Measurements from ENCODE around the gene ACTR2. TPM values are rescaled to one million over a fixed set of nuclear protein-coding genes. Genes with fewer than 3 reads are reported as not detected.

Gene ACTR2
- total RNA-seq, 4 donors from 2014 or later, result 38.7 to 157 (median 118) TPM

DNA sequence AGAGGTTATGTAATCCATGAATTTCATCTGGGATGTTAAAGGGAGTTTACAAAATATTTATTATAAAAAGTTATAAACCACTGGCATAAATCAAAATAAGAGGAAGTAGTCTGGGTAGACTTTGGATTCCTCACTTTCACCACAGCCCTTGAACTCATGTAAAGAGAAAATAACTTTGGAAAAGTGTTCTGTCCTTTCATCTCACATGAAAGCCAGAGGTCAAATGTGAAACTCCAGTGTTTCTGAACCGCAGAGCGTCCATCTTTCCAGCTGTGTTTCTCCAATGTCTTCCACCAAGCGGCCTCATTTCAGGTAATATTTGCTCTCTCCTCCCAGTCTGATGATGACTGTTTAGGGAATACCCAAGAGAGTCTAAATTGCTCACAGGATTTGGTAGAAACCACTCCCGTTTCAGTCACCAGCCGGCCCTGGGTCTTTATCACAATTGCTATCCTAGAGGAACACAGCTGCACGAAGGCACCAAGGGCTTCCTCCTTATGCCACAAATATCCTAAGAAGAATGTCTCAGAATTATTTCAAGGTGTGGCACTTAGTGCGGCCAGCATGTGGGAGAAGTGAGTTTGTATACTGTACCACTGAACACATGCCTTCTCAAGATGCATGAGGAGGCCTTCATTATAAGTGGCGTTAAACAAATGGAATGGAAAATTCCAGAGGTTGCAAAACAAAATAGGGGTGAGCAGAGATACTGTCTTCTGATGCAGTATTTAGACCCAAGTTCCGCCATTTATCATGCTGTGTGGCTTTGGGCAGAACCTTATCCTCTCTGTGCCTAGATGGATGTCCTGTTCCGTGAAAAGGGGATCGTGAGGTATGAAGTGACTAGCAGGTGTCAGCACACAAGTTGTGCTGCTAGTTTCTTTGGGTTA, 63.8 kb downstream of the ACTR2 start:
- TF ChIP-seq POLR2A (IDR thresholded peaks at IDR 0.05), result no peak
- TF ChIP-seq, protein P1, sequence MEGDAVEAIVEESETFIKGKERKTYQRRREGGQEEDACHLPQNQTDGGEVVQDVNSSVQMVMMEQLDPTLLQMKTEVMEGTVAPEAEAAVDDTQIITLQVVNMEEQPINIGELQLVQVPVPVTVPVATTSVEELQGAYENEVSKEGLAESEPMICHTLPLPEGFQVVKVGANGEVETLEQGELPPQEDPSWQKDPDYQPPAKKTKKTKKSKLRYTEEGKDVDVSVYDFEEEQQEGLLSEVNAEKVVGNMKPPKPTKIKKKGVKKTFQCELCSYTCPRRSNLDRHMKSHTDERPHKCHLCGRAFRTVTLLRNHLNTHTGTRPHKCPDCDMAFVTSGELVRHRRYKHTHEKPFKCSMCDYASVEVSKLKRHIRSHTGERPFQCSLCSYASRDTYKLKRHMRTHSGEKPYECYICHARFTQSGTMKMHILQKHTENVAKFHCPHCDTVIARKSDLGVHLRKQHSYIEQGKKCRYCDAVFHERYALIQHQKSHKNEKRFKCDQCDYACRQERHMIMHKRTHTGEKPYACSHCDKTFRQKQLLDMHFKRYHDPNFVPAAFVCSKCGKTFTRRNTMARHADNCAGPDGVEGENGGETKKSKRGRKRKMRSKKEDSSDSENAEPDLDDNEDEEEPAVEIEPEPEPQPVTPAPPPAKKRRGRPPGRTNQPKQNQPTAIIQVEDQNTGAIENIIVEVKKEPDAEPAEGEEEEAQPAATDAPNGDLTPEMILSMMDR (IDR thresholded peaks at IDR 0.05), result no peak
- H3K9me3 ChIP-seq, result no peaks in the 10 kb centered on the region
- H3K27me3 ChIP-seq, result no peaks in the 10 kb centered on the region
- no peak for DNase-seq
- H3K27ac ChIP-seq, result no peak overlapping the region
- no peak overlapping the region for H3K4me3 ChIP-seq
- no peaks in the 10 kb centered on the region for H3K36me3 ChIP-seq
- intact Hi-C loops (cut with DNase I; ENCODE audit: low total_unique reads), result no loop called here
- H3K4me1 ChIP-seq, result peaks cover 0 to 7% of the 10 kb centered on the region in 2 donors

DNA sequence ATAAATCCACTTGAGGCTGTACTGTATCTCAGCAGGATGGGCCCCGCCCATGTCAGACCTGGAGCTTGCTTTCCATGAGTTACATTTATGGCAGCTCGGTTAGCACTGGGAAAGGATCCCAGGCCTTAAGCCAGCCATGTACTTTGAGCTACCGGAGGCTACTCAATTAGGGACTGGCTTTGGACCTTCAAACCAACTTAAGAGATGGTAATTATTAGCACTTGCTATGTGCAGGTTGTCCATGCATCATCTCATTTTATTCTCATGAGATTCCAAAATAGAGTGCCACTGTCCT, 64.4 kb downstream of the ACTR2 start:
- no peak for DNase-seq
- Histone ChIP-seq H3K27ac (no peak overlapping the region), H3K4me3 (no peak overlapping the region), H3K27me3 (no peaks in the 10 kb centered on the region), H3K9me3 (no peaks in the 10 kb centered on the region), H3K36me3 (no peaks in the 10 kb centered on the region), H3K4me1 (peaks cover 0 to 7% of the 10 kb centered on the region in 2 donors)
- TF ChIP-seq POLR2A (IDR thresholded peaks at IDR 0.05), result no peak
- TF ChIP-seq, protein P1 (IDR thresholded peaks at IDR 0.05), result no peak
- intact Hi-C loops (cut with DNase I; ENCODE audit: low total_unique reads), result no loop called here

DNA sequence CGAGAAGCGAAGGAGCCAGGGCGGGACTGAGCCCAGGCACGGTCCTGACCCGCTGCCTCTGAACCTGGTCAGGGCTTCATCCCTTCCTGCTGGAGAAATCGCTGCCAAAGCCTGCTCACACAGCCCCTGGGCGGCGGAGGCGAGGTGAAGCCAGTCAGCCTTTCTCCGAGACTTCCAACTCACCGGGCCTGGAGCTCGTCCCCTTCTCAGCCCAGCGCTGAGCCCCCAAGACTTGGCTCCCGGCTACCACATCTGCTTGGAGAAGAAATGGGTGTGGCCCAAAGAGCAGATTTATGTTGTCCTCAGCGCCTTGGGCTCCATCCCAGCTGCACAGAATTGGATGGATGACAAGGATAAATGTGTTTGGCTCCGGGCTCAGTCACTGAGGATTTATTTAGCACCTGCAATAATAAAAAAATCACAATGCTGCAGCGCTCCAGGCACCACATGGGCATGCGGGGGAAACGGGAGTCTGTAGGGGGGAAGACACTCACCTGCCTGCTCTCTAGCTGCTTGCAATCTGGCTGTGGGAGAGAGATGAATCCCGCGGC, 64.9 kb downstream of the ACTR2 start:
- H3K4me3 ChIP-seq, result no peak overlapping the region
- no peaks in the 10 kb centered on the region for H3K9me3 ChIP-seq
- intact Hi-C loops (cut with DNase I; ENCODE audit: low total_unique reads), result no loop called here
- H3K36me3 ChIP-seq, result no peaks in the 10 kb centered on the region
- no peak overlapping the region for H3K27ac ChIP-seq
- TF ChIP-seq POLR2A (IDR thresholded peaks at IDR 0.05), result no peak
- TF ChIP-seq, protein P1 (IDR thresholded peaks at IDR 0.05), result no peak
- DNase-seq, result peak in 1 of 2 donors; percentile 56
- H3K27me3 ChIP-seq, result no peaks in the 10 kb centered on the region
- H3K4me1 ChIP-seq, result peaks cover 0 to 7% of the 10 kb centered on the region in 2 donors

GRCh38 chr2:65293376-65293775, 65.7 kb downstream of the ACTR2 start:
- Histone ChIP-seq H3K27ac (no peak overlapping the region), H3K9me3 (no peaks in the 10 kb centered on the region), H3K4me1 (peaks cover 0 to 7% of the 10 kb centered on the region in 2 donors), H3K36me3 (no peaks in the 10 kb centered on the region), H3K27me3 (no peaks in the 10 kb centered on the region), H3K4me3 (no peak overlapping the region)
- DNase-seq, result no peak
- TF ChIP-seq, protein P1 (IDR thresholded peaks at IDR 0.05), result no peak
- TF ChIP-seq POLR2A (IDR thresholded peaks at IDR 0.05), result no peak
- intact Hi-C loops (cut with DNase I; ENCODE audit: low total_unique reads), result no loop called here

- H3K9me3 ChIP-seq, result no peaks in the 10 kb centered on the region
- peaks cover 0 to 7% of the 10 kb centered on the region in 2 donors for H3K4me1 ChIP-seq
- no peak for DNase-seq
- no peak for TF ChIP-seq POLR2A (IDR thresholded peaks at IDR 0.05)
- no peaks in the 10 kb centered on the region for H3K36me3 ChIP-seq
- intact Hi-C loops (cut with DNase I; ENCODE audit: low total_unique reads), result no loop called here
- H3K27me3 ChIP-seq, result no peaks in the 10 kb centered on the region
- H3K27ac ChIP-seq, result no peak overlapping the region
- no peak overlapping the region for H3K4me3 ChIP-seq
These were observed 66.5 kb downstream of the ACTR2 start for GRCh38 chr2:65294136-65294535.
